Choroid plexus epithelial cell (primary cell): ENCODE results near the gene XXYLT1.

Experiments used
- DNase-seq: peaks from one replicate; pipeline ENCODE4 v3.0.0-alpha.2; 2010; ENCODE audit warnings: low read depth
- H3K4me3 ChIP-seq: 2 replicates; pipeline ENCODE4 v1.5.1; 2011; ENCODE audit warnings: low read depth, mild to moderate bottlenecking, control low read depth, low read length, moderate library complexity
- TF ChIP-seq, protein P1 (sequence below): conservative IDR thresholded peaks from 2 replicates; pipeline ENCODE4 v1.5.1; 2011; ENCODE audit warnings: low read depth, mild to moderate bottlenecking, control low read depth, inconsistent platforms, low read length, moderate library complexity

The XXYLT1 gene

GRCh38 chr3:195106418-195106906, 164.5 kb downstream of the XXYLT1 start:
- TF ChIP-seq, protein P1, sequence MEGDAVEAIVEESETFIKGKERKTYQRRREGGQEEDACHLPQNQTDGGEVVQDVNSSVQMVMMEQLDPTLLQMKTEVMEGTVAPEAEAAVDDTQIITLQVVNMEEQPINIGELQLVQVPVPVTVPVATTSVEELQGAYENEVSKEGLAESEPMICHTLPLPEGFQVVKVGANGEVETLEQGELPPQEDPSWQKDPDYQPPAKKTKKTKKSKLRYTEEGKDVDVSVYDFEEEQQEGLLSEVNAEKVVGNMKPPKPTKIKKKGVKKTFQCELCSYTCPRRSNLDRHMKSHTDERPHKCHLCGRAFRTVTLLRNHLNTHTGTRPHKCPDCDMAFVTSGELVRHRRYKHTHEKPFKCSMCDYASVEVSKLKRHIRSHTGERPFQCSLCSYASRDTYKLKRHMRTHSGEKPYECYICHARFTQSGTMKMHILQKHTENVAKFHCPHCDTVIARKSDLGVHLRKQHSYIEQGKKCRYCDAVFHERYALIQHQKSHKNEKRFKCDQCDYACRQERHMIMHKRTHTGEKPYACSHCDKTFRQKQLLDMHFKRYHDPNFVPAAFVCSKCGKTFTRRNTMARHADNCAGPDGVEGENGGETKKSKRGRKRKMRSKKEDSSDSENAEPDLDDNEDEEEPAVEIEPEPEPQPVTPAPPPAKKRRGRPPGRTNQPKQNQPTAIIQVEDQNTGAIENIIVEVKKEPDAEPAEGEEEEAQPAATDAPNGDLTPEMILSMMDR, result peak; percentile 72
- peak overlapping the region; percentile 51 for H3K4me3 ChIP-seq
- DNase-seq, result peak; percentile 75

GRCh38 chr3:195105841-195106417, 165.0 kb downstream of the XXYLT1 start:
- TF ChIP-seq, protein P1, result no peak
- peak overlapping the region; percentile 51 for H3K4me3 ChIP-seq
- DNase-seq, result peak; percentile 23

GRCh38 chr3:195105389-195105788, 165.6 kb downstream of the XXYLT1 start:
- H3K4me3 ChIP-seq, result no peak overlapping the region
- TF ChIP-seq, protein P1, result no peak
- DNase-seq, result peak; percentile 68

DNA sequence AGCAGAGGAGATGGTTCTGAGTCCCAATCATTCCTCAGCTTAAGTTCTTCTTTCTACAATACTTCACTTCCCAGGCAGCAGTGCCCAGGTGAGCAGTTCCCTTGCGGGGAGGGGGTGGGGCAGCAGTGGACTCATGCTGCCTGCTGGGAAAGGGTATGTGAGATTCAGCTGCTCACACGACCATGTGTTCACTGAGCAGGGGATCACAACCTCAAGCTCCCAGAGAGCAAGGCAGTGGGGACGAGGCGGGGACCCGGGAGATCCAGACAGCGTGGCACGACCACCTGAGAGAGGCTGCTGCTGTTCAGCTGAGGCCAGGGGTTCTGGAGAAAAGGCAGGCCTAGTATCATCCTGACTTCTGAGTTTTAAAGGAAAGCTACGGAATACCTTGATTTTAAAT, 166.6 kb downstream of the XXYLT1 start:
- DNase-seq, result no peak
- no peak overlapping the region for H3K4me3 ChIP-seq
- TF ChIP-seq, protein P1, result no peak

DNA sequence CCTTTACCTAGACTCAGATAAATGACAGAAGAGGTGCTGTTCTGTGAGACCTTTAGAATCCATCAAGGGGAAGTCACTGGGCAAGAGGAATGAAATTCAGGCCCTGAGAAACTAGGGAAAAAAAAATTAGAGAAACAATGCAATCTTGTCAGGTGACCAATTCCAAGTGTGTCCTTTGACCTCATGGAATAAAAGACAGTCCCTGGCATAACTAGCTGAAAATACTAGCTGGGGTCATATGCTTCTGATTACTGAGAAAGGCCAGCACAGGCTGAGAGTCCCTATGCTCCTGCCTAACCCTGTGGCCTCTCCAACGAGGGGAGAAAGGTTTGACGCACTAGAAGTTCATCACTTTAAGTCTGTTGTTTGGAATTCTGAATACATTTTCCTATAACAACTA, 167.3 kb downstream of the XXYLT1 start:
- TF ChIP-seq, protein P1, result no peak
- H3K4me3 ChIP-seq, result no peak overlapping the region
- DNase-seq, result no peak

DNA sequence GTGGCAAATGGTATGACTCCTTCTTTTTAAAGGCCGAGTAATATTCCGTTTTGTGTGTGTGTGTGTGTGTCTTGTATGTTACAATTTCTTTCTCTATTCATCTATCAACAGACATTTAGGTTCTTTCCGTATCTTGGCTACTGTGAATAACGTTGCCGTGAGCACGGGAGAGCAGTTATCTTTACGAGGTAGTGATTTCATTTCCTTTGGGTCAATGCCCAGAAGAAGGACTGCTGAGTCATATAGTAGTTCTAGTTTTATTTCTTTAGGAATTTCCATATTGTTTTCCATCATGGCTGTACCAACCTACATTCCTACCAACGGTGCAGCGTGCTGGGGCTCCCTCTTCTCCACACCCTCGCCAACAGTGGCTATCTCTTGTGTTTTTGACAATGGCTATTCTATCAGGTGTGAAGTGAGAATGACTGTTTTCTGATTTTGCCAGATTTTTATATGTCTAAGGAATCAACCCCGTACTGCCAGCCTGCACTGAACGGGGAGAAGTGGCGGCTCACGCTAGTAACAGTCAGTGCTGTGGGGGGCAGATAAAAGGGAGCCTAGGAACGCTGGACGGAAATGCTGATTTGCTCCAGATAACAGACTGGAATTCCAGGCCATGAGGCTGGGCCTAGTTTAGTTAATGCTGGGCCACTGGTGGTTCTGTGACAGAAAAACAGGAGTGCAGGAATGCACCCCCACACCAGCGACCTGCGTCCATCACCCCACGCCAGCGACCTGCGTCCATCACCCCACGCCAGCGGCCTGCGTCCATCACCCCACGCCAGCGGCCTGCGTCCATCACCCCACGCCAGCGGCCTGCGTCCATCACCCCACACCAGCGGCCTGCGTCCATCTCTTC, 168.1 kb downstream of the XXYLT1 start:
- no peak overlapping the region for H3K4me3 ChIP-seq
- peak; percentile 97 for DNase-seq
- TF ChIP-seq, protein P1, result no peak
